PFSK-1 (cell line): Measurements from ENCODE around the gene FAXDC2.

Source experiments
- POLR2AphosphoS5 ChIP-seq: IDR thresholded peaks from 2 replicates; pipeline ENCODE4 v1.6.1; 2012; ENCODE audit warnings: low read depth, mild to moderate bottlenecking, control low read depth, low read length, moderate library complexity
- TF ChIP-seq, protein P1 (sequence below), 2 experiments: IDR thresholded peaks; 2 replicates each; pipeline versions ENCODE4 v1.6.1 to v1.8.0; 2011 to 2012; ENCODE audit warnings: low read depth in 2 of 2, low read length in 2 of 2, control low read depth in 1 of 2, inconsistent platforms in 1 of 2, mild to moderate bottlenecking in 1 of 2, moderate library complexity in 1 of 2; ENCODE audit not compliant: insufficient read depth in 1 of 2

DNA sequence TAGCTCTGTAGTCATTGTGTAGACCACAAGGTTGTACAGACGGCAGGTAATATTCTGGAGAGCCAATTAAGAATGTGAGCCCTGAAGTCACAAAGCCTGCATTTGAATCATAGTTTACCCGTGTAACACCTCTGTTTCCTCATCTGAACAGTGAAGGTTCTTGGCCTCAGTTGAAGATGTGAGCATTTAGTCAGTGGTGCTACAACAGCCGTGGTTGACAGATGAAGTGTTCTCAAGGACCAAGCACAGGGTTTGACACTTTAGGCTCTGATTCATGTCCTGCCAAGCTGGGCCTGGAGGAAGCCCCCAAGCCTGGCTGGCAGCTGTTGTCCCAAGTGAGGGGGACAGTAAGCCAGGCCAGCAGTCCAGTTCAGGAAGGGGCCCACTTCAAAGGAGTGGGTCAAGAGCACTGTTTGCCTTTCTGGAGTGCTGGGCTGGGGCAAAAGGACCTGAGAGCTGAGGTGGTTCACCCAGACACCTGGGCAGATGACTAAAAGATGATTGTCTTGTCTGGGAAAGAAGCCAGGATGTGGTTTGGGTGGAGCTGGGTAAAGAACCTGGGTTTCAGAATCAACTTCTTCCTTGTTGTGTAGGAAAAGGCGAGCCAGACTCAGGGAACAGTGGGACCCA, 20.7 kb downstream of the FAXDC2 start:
- TF ChIP-seq, protein P1, sequence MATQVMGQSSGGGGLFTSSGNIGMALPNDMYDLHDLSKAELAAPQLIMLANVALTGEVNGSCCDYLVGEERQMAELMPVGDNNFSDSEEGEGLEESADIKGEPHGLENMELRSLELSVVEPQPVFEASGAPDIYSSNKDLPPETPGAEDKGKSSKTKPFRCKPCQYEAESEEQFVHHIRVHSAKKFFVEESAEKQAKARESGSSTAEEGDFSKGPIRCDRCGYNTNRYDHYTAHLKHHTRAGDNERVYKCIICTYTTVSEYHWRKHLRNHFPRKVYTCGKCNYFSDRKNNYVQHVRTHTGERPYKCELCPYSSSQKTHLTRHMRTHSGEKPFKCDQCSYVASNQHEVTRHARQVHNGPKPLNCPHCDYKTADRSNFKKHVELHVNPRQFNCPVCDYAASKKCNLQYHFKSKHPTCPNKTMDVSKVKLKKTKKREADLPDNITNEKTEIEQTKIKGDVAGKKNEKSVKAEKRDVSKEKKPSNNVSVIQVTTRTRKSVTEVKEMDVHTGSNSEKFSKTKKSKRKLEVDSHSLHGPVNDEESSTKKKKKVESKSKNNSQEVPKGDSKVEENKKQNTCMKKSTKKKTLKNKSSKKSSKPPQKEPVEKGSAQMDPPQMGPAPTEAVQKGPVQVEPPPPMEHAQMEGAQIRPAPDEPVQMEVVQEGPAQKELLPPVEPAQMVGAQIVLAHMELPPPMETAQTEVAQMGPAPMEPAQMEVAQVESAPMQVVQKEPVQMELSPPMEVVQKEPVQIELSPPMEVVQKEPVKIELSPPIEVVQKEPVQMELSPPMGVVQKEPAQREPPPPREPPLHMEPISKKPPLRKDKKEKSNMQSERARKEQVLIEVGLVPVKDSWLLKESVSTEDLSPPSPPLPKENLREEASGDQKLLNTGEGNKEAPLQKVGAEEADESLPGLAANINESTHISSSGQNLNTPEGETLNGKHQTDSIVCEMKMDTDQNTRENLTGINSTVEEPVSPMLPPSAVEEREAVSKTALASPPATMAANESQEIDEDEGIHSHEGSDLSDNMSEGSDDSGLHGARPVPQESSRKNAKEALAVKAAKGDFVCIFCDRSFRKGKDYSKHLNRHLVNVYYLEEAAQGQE (IDR thresholded peaks at IDR 0.05; ENCODE audit: insufficient read depth in 1 of 2, low read depth in 2 of 2, low read length in 2 of 2): no peak
- TF ChIP-seq POLR2AphosphoS5: no peak
